ENCODE measurements around the gene ADAMTS6.

- TF ChIP-seq, protein P1, sequence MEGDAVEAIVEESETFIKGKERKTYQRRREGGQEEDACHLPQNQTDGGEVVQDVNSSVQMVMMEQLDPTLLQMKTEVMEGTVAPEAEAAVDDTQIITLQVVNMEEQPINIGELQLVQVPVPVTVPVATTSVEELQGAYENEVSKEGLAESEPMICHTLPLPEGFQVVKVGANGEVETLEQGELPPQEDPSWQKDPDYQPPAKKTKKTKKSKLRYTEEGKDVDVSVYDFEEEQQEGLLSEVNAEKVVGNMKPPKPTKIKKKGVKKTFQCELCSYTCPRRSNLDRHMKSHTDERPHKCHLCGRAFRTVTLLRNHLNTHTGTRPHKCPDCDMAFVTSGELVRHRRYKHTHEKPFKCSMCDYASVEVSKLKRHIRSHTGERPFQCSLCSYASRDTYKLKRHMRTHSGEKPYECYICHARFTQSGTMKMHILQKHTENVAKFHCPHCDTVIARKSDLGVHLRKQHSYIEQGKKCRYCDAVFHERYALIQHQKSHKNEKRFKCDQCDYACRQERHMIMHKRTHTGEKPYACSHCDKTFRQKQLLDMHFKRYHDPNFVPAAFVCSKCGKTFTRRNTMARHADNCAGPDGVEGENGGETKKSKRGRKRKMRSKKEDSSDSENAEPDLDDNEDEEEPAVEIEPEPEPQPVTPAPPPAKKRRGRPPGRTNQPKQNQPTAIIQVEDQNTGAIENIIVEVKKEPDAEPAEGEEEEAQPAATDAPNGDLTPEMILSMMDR (IDR thresholded peaks at IDR 0.05) = no peak
- TF ChIP-seq ZFX (IDR thresholded peaks at IDR 0.05; ENCODE audit: borderline replicate concordance) = no peak
These were observed 205.4 kb downstream of the ADAMTS6 start for GRCh38 chr5:65276178-65276890.

Data from 22Rv1 (cell line).